PFSK-1 (cell line): ENCODE data around the gene DLX4.
A peak's percentile ranks its signal among the peaks of the same experiment; 100 is the strongest.

ENCODE experiments used
- FOXP2 ChIP-seq: optimal IDR thresholded peaks from 2 replicates; pipeline ENCODE3; 2011; ENCODE audit warnings: borderline replicate concordance, control low read depth, inconsistent platforms; ENCODE audit not compliant: insufficient read depth; ENCODE audit errors: extremely low read length, extremely low read depth
- POLR2AphosphoS5 ChIP-seq: IDR thresholded peaks from 2 replicates; pipeline ENCODE4 v1.6.1; 2012; ENCODE audit warnings: low read depth, mild to moderate bottlenecking, control low read depth, low read length, moderate library complexity
- SIN3A ChIP-seq: IDR thresholded peaks from 2 replicates; pipeline ENCODE4 v1.6.1; 2012; ENCODE audit warnings: mild to moderate bottlenecking, low read length, moderate library complexity, borderline replicate concordance; ENCODE audit not compliant: insufficient read depth
- TAF1 ChIP-seq: IDR thresholded peaks from 2 replicates; pipeline ENCODE4 v1.6.1; 2012; ENCODE audit warnings: low read length, control low read depth, borderline replicate concordance; ENCODE audit not compliant: insufficient read depth
- TF ChIP-seq, protein P1 (sequence below), 2 experiments: IDR thresholded peaks; 2 replicates each; pipeline versions ENCODE4 v1.6.1 to v1.8.0; 2011 to 2012; ENCODE audit warnings: low read depth in 2 of 2, low read length in 2 of 2, control low read depth in 1 of 2, inconsistent platforms in 1 of 2, mild to moderate bottlenecking in 1 of 2, moderate library complexity in 1 of 2; ENCODE audit not compliant: insufficient read depth in 1 of 2

Gene DLX4

DNA sequence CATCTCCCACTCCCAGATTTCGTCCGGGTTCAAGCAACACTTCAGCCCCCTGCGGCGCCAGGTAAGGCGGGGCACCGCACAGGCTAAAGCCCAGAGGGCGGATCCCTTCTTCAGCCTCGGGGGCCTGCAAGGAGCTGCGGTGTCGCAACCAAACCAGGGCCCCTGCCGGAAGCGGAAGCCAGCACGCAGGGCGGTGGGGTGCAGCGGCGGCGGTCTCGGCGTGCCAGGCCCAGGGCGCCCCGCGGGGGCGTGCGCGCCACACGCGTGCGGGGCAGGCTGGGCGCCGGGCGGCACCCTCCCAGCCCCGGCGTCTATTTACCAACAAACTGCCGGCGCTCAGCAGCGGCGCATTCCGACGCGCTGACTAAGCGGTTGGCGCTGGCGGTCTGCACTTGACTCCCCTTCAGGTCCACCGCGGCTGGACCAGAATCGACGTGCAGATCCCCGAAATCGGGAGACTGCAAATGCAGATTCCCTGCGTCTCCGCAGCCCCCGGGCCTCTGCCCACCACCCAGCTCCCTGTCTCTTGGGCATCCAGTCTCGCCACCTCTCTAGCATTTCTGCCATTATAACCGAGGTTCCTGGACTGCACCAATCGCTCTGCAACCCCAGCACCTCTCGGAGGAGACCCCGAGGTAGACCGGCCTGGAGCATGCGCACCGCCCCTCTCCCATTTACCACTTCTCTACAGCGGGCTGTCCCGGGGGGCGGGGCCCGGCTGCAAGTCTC lies 421 bp upstream of the DLX4 start:
- peak; percentile 70 for TF ChIP-seq FOXP2
- TF ChIP-seq, protein P1, sequence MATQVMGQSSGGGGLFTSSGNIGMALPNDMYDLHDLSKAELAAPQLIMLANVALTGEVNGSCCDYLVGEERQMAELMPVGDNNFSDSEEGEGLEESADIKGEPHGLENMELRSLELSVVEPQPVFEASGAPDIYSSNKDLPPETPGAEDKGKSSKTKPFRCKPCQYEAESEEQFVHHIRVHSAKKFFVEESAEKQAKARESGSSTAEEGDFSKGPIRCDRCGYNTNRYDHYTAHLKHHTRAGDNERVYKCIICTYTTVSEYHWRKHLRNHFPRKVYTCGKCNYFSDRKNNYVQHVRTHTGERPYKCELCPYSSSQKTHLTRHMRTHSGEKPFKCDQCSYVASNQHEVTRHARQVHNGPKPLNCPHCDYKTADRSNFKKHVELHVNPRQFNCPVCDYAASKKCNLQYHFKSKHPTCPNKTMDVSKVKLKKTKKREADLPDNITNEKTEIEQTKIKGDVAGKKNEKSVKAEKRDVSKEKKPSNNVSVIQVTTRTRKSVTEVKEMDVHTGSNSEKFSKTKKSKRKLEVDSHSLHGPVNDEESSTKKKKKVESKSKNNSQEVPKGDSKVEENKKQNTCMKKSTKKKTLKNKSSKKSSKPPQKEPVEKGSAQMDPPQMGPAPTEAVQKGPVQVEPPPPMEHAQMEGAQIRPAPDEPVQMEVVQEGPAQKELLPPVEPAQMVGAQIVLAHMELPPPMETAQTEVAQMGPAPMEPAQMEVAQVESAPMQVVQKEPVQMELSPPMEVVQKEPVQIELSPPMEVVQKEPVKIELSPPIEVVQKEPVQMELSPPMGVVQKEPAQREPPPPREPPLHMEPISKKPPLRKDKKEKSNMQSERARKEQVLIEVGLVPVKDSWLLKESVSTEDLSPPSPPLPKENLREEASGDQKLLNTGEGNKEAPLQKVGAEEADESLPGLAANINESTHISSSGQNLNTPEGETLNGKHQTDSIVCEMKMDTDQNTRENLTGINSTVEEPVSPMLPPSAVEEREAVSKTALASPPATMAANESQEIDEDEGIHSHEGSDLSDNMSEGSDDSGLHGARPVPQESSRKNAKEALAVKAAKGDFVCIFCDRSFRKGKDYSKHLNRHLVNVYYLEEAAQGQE (IDR thresholded peaks at IDR 0.05; ENCODE audit: insufficient read depth in 1 of 2, low read depth in 2 of 2, low read length in 2 of 2), result no peak
- TF ChIP-seq SIN3A, result no peak

GRCh38 chr17:49969795-49970389 lies 902 bp downstream of the DLX4 start:
- TF ChIP-seq, protein P1 (IDR thresholded peaks at IDR 0.05; ENCODE audit: insufficient read depth in 1 of 2, low read depth in 2 of 2, low read length in 2 of 2), result no peak
- no peak for TF ChIP-seq SIN3A
- TF ChIP-seq POLR2AphosphoS5, result no peak
- no peak for TF ChIP-seq TAF1
- no peak for TF ChIP-seq FOXP2

GRCh38 chr17:49970498-49970897 lies 1.5 kb downstream of the DLX4 start:
- TF ChIP-seq, protein P1 (IDR thresholded peaks at IDR 0.05; ENCODE audit: insufficient read depth in 1 of 2, low read depth in 2 of 2, low read length in 2 of 2), result no peak
- TF ChIP-seq POLR2AphosphoS5, result no peak

- TF ChIP-seq, protein P1 (IDR thresholded peaks at IDR 0.05; ENCODE audit: insufficient read depth in 1 of 2, low read depth in 2 of 2, low read length in 2 of 2), result no peak
- TF ChIP-seq SIN3A, result no peak
- TF ChIP-seq TAF1, result no peak
- no peak for TF ChIP-seq POLR2AphosphoS5
- TF ChIP-seq FOXP2, result no peak
These were observed 2.3 kb downstream of the DLX4 start for GRCh38 chr17:49971199-49971847.
